ENCODE measurements around the gene PPP1R1C.

DNA sequence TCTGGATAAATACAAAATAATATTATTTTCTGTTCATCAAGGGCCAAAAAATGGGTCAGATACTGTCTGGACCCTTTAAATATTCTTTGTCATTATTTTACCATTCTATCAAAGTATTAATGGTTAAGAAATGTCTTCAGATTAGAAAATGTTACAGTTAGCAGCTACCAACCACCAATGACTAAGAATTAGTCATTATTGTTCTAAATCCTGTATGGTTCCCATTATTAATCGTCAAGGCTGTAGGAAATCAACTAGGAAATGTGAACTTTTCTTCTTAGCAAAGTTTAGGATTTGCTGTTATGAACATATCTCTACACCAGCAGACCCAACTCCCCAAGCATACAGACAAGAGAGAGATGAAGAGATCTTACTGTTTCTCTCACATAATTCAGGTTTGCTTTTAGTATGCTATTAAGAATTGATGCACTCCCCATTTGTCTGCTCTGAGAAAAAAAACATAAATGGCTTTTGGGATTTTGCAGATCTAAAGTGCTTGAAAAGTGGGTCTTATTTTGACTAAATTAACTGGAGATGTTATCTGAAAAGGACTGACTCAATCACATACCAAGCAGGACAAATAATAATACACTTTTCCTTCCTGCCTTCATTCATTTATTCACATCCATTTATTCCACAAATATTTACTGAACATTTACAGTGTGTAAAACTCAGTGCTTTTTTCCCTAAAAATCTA, 147.7 kb downstream of the PPP1R1C start:
- TF ChIP-seq, protein P1, sequence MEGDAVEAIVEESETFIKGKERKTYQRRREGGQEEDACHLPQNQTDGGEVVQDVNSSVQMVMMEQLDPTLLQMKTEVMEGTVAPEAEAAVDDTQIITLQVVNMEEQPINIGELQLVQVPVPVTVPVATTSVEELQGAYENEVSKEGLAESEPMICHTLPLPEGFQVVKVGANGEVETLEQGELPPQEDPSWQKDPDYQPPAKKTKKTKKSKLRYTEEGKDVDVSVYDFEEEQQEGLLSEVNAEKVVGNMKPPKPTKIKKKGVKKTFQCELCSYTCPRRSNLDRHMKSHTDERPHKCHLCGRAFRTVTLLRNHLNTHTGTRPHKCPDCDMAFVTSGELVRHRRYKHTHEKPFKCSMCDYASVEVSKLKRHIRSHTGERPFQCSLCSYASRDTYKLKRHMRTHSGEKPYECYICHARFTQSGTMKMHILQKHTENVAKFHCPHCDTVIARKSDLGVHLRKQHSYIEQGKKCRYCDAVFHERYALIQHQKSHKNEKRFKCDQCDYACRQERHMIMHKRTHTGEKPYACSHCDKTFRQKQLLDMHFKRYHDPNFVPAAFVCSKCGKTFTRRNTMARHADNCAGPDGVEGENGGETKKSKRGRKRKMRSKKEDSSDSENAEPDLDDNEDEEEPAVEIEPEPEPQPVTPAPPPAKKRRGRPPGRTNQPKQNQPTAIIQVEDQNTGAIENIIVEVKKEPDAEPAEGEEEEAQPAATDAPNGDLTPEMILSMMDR (IDR thresholded peaks at IDR 0.05) = no peak
- no peak for TF ChIP-seq ZFX (IDR thresholded peaks at IDR 0.05; ENCODE audit: borderline replicate concordance)
